Lower lobe of right lung (tissue), 2 donors: ENCODE measurements around the gene NTSR2. TPM values are rescaled to one million over a fixed set of nuclear protein-coding genes. Genes with fewer than 3 reads are reported as not detected.

Experiments used
- ATAC-seq, 2 donors: fragments of 200-7000 bp; cut with Tn5 transposase; one replicate each; pipeline ENCODE4 v1.9.1; 2020 to 2022; ENCODE audit warnings: mild to moderate bottlenecking in 2 of 2, moderate library complexity in 2 of 2
- DNase-seq: peaks from one replicate; pipeline ENCODE4 v3.0.0-alpha.2; 2020
- H3K27ac ChIP-seq: fragments of 200-600 bp; one replicate; pipeline ENCODE4 v1.8.0; 2022
- H3K27me3 ChIP-seq: fragments of 200-600 bp; one replicate; pipeline ENCODE4 v1.8.0; 2022; ENCODE audit warnings: low read depth
- H3K36me3 ChIP-seq: fragments of 200-600 bp; one replicate; pipeline ENCODE4 v1.8.0; 2022; ENCODE audit warnings: mild to moderate bottlenecking
- H3K4me1 ChIP-seq: fragments of 200-600 bp; one replicate; pipeline ENCODE4 v1.8.0; 2022
- H3K4me3 ChIP-seq: fragments of 200-600 bp; one replicate; pipeline ENCODE4 v1.8.0; 2022; ENCODE audit warnings: mild to moderate bottlenecking
- H3K9me3 ChIP-seq: fragments of 200-600 bp; one replicate; pipeline ENCODE4 v1.8.0; 2022
- CTCF ChIP-seq: fragments of 200-600 bp; IDR thresholded peaks from one replicate; pipeline ENCODE4 v1.8.0; 2022; ENCODE audit warnings: antibody characterized with exemption, mild to moderate bottlenecking
- intact Hi-C: fragments of 100-400 bp; cut with DNase I; formaldehyde crosslinking; loops from one replicate; pipeline ENCODE4 v1.11.0; 2022
- total RNA-seq: library from RNA; stranded (reverse); fragmentation: NEBNext Ultra II Directional; extraction: Animal tissue kit (Norgen Biotek cat#: 25700); gene quantifications from one replicate; pipeline ENCODE4 v1.2.1, GENCODE V29; 2021
- donor health status: DM: no; HTN: yes; CAD: no; lungs with severe emphysema.

Gene NTSR2
- total RNA-seq, 1 donor from 2014 or later: not detected

GRCh38 chr2:11642972-11643371, 27.0 kb downstream of the NTSR2 start:
- intact Hi-C loops: no loop called here
- ATAC-seq (no peak), DNase-seq (no peak)
- Histone ChIP-seq H3K27ac (no peak overlapping the region), H3K27me3 (no peaks in the 10 kb centered on the region), H3K9me3 (no peaks in the 10 kb centered on the region), H3K4me3 (no peak overlapping the region), H3K4me1 (no peaks in the 10 kb centered on the region), H3K36me3 (no peaks in the 10 kb centered on the region)
- TF ChIP-seq CTCF: no peak

- no peak for TF ChIP-seq CTCF
- Histone ChIP-seq H3K36me3 (no peaks in the 10 kb centered on the region), H3K27ac (no peak overlapping the region), H3K9me3 (no peaks in the 10 kb centered on the region), H3K27me3 (no peaks in the 10 kb centered on the region), H3K4me3 (no peak overlapping the region), H3K4me1 (no peaks in the 10 kb centered on the region)
- ATAC-seq (no peak), DNase-seq (no peak)
- intact Hi-C loops: no loop called here
These were observed 29.9 kb downstream of the NTSR2 start for GRCh38 chr2:11640132-11640531.

- Histone ChIP-seq H3K9me3 (no peaks in the 10 kb centered on the region), H3K36me3 (no peaks in the 10 kb centered on the region), H3K4me1 (no peaks in the 10 kb centered on the region), H3K27ac (no peak overlapping the region), H3K27me3 (no peaks in the 10 kb centered on the region), H3K4me3 (no peak overlapping the region)
- intact Hi-C loops: no loop called here
- TF ChIP-seq CTCF: no peak
- ATAC-seq (no peak), DNase-seq (no peak)
These were observed 30.5 kb downstream of the NTSR2 start for GRCh38 chr2:11639503-11639902.

- no peaks in the 10 kb centered on the region for H3K9me3 ChIP-seq
- DNase-seq (no peak), ATAC-seq (no peak)
- TF ChIP-seq CTCF: no peak
- H3K4me1 ChIP-seq: no peaks in the 10 kb centered on the region
- H3K36me3 ChIP-seq: no peaks in the 10 kb centered on the region
- H3K27me3 ChIP-seq: no peaks in the 10 kb centered on the region
- no peak overlapping the region for H3K4me3 ChIP-seq
- intact Hi-C loops: no loop called here
- no peak overlapping the region for H3K27ac ChIP-seq
These were observed 32.4 kb downstream of the NTSR2 start for GRCh38 chr2:11637546-11637945.

GRCh38 chr2:11636593-11637295, 33.3 kb downstream of the NTSR2 start:
- H3K4me1 ChIP-seq: no peaks in the 10 kb centered on the region
- no peaks in the 10 kb centered on the region for H3K36me3 ChIP-seq
- no peaks in the 10 kb centered on the region for H3K27me3 ChIP-seq
- DNase-seq (no peak), ATAC-seq (no peak)
- no peak overlapping the region for H3K27ac ChIP-seq
- TF ChIP-seq CTCF: no peak
- no peak overlapping the region for H3K4me3 ChIP-seq
- intact Hi-C loops: no loop called here
- H3K9me3 ChIP-seq: no peaks in the 10 kb centered on the region
